WTC11 (cell line): ENCODE measurements around the gene DGLUCY. TPM values are rescaled to one million over a fixed set of nuclear protein-coding genes. Genes with fewer than 3 reads are reported as not detected.
A peak's percentile ranks its signal among the peaks of the same experiment; 100 is the strongest.

Source experiments
- ATAC-seq: fragments of 200-7000 bp; cut with Tn5 transposase; 2 replicates; pipeline ENCODE4 v1.10.0; 2021; ENCODE audit warnings: mild to moderate bottlenecking, moderate library complexity
- CTCF ChIA-PET: fragments of 300-600 bp; sonication (Branson Sonifier 250); formaldehyde crosslinking; loops from one replicate; lab custom pipeline; 2021; ENCODE audit warnings: antibody characterized with exemption; lab: Charles Lee
- POLR2A ChIA-PET: fragments of 350-600 bp; sonication (Branson Sonifier 250); formaldehyde crosslinking; loops from one replicate; lab custom pipeline; 2021; ENCODE audit warnings: antibody characterized with exemption; lab: Charles Lee
- DNase-seq: peaks from one replicate; pipeline ENCODE4 v3.0.0; 2021; ENCODE audit warnings: low spot score
- H3K27ac Mint-ChIP-seq: 2 replicates; pipeline ENCODE4 v1.8.0; 2021; ENCODE audit warnings: mixed read lengths
- H3K27me3 Mint-ChIP-seq: 2 replicates; pipeline ENCODE4 v1.8.0; 2021; ENCODE audit warnings: low read depth, mild to moderate bottlenecking, moderate library complexity, mixed read lengths
- H3K36me3 Mint-ChIP-seq: 2 replicates; pipeline ENCODE4 v1.8.0; 2021; ENCODE audit warnings: mixed read lengths
- H3K4me1 Mint-ChIP-seq: 2 replicates; pipeline ENCODE4 v1.8.0; 2022; ENCODE audit warnings: mixed read lengths
- H3K4me3 Mint-ChIP-seq: 2 replicates; pipeline ENCODE4 v1.8.0; 2021; ENCODE audit warnings: mild to moderate bottlenecking, moderate library complexity, mixed read lengths
- H3K9me3 Mint-ChIP-seq: 2 replicates; pipeline ENCODE4 v1.8.0; 2021; ENCODE audit warnings: mixed read lengths
- E2F1 ChIP-seq: sonication (generic); formaldehyde crosslinking; IDR thresholded peaks from 2 replicates; pipeline ENCODE4 v1.8.0; 2022; ENCODE audit warnings: mild to moderate bottlenecking, missing genetic modification reagents
- GRHL2 ChIP-seq: fragments of 250-450 bp; sonication (Bioruptor Pico); IDR thresholded peaks from 2 replicates; pipeline ENCODE4 v1.8.0; 2022; ENCODE audit warnings: mild to moderate bottlenecking, moderate library complexity; ENCODE audit not compliant: insufficient replicate concordance, severe bottlenecking
- PRDM15 ChIP-seq: sonication (generic); formaldehyde crosslinking; IDR thresholded peaks from 2 replicates; pipeline ENCODE4 v1.8.0; 2022; ENCODE audit warnings: missing genetic modification reagents
- RELA ChIP-seq: sonication (generic); formaldehyde crosslinking; IDR thresholded peaks from 2 replicates; pipeline ENCODE4 v1.8.1; 2022; ENCODE audit warnings: missing genetic modification reagents, mild to moderate bottlenecking, borderline replicate concordance
- SMAD4 ChIP-seq: sonication (generic); formaldehyde crosslinking; IDR thresholded peaks from 2 replicates; pipeline ENCODE4 v1.8.0; 2022; ENCODE audit warnings: mild to moderate bottlenecking, missing genetic modification reagents
- TEAD4 ChIP-seq: sonication (generic); formaldehyde crosslinking; IDR thresholded peaks from 2 replicates; pipeline ENCODE4 v1.8.0; 2022; ENCODE audit warnings: mild to moderate bottlenecking, missing genetic modification reagents
- ZNF121 ChIP-seq: sonication (generic); formaldehyde crosslinking; IDR thresholded peaks from 2 replicates; pipeline ENCODE4 v1.8.0; 2023; ENCODE audit warnings: missing genetic modification reagents
- ZNF263 ChIP-seq: sonication (generic); formaldehyde crosslinking; IDR thresholded peaks from 2 replicates; pipeline ENCODE4 v1.8.1; 2022; ENCODE audit warnings: low read depth, mild to moderate bottlenecking, moderate library complexity, missing genetic modification reagents
- ZNF317 ChIP-seq: sonication (generic); formaldehyde crosslinking; IDR thresholded peaks from 2 replicates; pipeline ENCODE4 v1.8.1; 2023; ENCODE audit warnings: low read depth, mild to moderate bottlenecking, moderate library complexity, missing genetic modification reagents, borderline replicate concordance
- ZNF396 ChIP-seq: fragments of 250-450 bp; sonication (Bioruptor Pico); IDR thresholded peaks from 2 replicates; pipeline ENCODE4 v1.8.0; 2021; ENCODE audit warnings: mild to moderate bottlenecking, moderate library complexity, borderline replicate concordance
- ZNF423 ChIP-seq: fragments of 250-450 bp; sonication (Bioruptor Pico); IDR thresholded peaks from 2 replicates; pipeline ENCODE4 v2.1.2; 2022; ENCODE audit warnings: mild to moderate bottlenecking, moderate library complexity
- ZNF425 ChIP-seq: fragments of 250-450 bp; sonication (Bioruptor Pico); conservative IDR thresholded peaks from 2 replicates; pipeline ENCODE4 v1.9.0; 2021; ENCODE audit warnings: mild to moderate bottlenecking
- total RNA-seq: library from RNA; stranded (reverse); gene quantifications from 3 replicates; pipeline ENCODE4 v1.2.3, GENCODE V29; 2021
- TF ChIP-seq, protein P1 (sequence below): sonication (generic); formaldehyde crosslinking; IDR thresholded peaks from 2 replicates; pipeline ENCODE4 v1.8.0; 2023; ENCODE audit warnings: mild to moderate bottlenecking, missing genetic modification reagents
- TF ChIP-seq, protein P2 (sequence below): sonication (generic); formaldehyde crosslinking; IDR thresholded peaks from 2 replicates; pipeline ENCODE4 v1.8.1; 2022; ENCODE audit warnings: low read depth, missing genetic modification reagents, borderline replicate concordance
- TF ChIP-seq, protein P3 (sequence below): sonication (generic); formaldehyde crosslinking; IDR thresholded peaks from 2 replicates; pipeline ENCODE4 v1.8.0; 2023; ENCODE audit warnings: missing genetic modification reagents

Gene DGLUCY
- total RNA-seq, 1 experiment from 2014 or later: 35.4 TPM

DNA sequence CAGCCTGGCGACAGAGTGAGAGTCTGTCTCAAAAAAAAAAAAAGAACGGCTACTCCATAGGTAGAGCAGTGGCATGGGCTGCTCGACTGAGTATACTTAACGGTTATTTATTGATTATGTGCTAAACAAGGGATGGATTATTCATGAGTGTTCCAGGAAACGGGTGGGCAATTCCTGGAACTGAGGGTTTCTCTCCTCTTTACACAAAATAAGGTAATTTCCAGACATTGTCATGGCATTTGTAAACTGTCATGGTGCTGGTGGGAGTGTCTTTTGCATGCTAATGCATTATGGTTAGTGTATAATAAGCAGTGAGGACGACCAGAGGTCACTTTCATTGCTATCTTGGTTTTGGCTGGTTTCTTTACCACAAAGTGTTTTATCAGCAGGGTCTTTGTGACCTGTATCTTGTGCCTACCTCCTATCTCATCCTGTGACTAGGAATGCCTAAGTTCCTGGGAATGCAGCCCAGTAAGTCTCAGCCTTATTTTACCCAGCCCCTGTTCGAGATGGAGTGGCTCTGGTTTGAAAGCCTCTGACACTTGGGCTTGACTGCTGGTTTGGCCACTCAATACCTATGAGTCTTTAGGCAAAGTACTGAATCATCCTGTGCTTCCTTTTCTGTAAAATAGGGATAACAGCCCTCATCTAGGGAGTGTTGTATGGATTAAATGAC lies 3.2 kb downstream of the DGLUCY start (continued):
- TF ChIP-seq ZNF425 (CRISPR knock-in tag): no peak
- no peak for TF ChIP-seq ZNF396 (CRISPR knock-in tag)
- no peak for TF ChIP-seq RELA
- TF ChIP-seq SMAD4: no peak
- TF ChIP-seq, protein P1, sequence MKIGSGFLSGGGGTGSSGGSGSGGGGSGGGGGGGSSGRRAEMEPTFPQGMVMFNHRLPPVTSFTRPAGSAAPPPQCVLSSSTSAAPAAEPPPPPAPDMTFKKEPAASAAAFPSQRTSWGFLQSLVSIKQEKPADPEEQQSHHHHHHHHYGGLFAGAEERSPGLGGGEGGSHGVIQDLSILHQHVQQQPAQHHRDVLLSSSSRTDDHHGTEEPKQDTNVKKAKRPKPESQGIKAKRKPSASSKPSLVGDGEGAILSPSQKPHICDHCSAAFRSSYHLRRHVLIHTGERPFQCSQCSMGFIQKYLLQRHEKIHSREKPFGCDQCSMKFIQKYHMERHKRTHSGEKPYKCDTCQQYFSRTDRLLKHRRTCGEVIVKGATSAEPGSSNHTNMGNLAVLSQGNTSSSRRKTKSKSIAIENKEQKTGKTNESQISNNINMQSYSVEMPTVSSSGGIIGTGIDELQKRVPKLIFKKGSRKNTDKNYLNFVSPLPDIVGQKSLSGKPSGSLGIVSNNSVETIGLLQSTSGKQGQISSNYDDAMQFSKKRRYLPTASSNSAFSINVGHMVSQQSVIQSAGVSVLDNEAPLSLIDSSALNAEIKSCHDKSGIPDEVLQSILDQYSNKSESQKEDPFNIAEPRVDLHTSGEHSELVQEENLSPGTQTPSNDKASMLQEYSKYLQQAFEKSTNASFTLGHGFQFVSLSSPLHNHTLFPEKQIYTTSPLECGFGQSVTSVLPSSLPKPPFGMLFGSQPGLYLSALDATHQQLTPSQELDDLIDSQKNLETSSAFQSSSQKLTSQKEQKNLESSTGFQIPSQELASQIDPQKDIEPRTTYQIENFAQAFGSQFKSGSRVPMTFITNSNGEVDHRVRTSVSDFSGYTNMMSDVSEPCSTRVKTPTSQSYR (CRISPR knock-in tag): no peak
- TF ChIP-seq ZNF317 (CRISPR knock-in tag): no peak
- no peak for TF ChIP-seq TEAD4 (CRISPR knock-in tag)
- no peak for TF ChIP-seq ZNF423 (CRISPR knock-in tag)
- TF ChIP-seq, protein P2, sequence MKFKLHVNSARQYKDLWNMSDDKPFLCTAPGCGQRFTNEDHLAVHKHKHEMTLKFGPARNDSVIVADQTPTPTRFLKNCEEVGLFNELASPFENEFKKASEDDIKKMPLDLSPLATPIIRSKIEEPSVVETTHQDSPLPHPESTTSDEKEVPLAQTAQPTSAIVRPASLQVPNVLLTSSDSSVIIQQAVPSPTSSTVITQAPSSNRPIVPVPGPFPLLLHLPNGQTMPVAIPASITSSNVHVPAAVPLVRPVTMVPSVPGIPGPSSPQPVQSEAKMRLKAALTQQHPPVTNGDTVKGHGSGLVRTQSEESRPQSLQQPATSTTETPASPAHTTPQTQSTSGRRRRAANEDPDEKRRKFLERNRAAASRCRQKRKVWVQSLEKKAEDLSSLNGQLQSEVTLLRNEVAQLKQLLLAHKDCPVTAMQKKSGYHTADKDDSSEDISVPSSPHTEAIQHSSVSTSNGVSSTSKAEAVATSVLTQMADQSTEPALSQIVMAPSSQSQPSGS (CRISPR knock-in tag): no peak
- TF ChIP-seq E2F1 (CRISPR knock-in tag): no peak
- TF ChIP-seq, protein P3, sequence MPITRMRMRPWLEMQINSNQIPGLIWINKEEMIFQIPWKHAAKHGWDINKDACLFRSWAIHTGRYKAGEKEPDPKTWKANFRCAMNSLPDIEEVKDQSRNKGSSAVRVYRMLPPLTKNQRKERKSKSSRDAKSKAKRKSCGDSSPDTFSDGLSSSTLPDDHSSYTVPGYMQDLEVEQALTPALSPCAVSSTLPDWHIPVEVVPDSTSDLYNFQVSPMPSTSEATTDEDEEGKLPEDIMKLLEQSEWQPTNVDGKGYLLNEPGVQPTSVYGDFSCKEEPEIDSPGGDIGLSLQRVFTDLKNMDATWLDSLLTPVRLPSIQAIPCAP (CRISPR knock-in tag): no peak
- no peak for TF ChIP-seq GRHL2 (CRISPR knock-in tag)

GRCh38 chr14:91117960-91118359 lies 4.1 kb downstream of the DGLUCY start:
- Mint-ChIP-seq H3K4me1 (peaks cover 64% of the 10 kb centered on the region), H3K4me3 (no peak overlapping the region), H3K36me3 (peaks cover 21% of the 10 kb centered on the region)
- ATAC-seq: no peak
- no peak for TF ChIP-seq PRDM15 (CRISPR knock-in tag)
- peak; percentile 62; the same call in 1 of the 2 replicates for TF ChIP-seq ZNF121 (CRISPR knock-in tag)
- TF ChIP-seq ZNF263 (CRISPR knock-in tag): no peak
- TF ChIP-seq ZNF396 (CRISPR knock-in tag): no peak
- TF ChIP-seq, all 79 proteins: peak for 1
- H3K27me3 Mint-ChIP-seq: no peaks in the 10 kb centered on the region
- POLR2A ChIA-PET: interaction anchor here (0.6 to 0.7 kb wide), 2 partner anchors 11 to 120 kb away, joined by 3 read pairs; no protein-coding TSS in a partner anchor
- no peak overlapping the region for H3K27ac Mint-ChIP-seq
- peaks cover 19% of the 10 kb centered on the region for H3K9me3 Mint-ChIP-seq
- CTCF ChIA-PET: interaction anchor here (1.1 to 2.1 kb wide), 2 partner anchors 55 to 57 kb away, joined by 4 to 7 read pairs; no protein-coding TSS in a partner anchor
- DNase-seq: no peak
